NCI-H524 (cell line): ENCODE results near the gene ADCY1.
A peak's percentile ranks its signal among the peaks of the same experiment; 100 is the strongest.

ENCODE experiments used
- DNase-seq, 2 experiments: peaks; one replicate each; lab custom pipeline; 2025; lab: John Stamatoyannopoulos, UW

The ADCY1 gene

GRCh38 chr7:45578022-45578421 lies 3.9 kb downstream of the ADCY1 start:
- no peak for DNase-seq

- no peak for DNase-seq
Observed at GRCh38 chr7:45578467-45578866, 4.3 kb downstream of the ADCY1 start.

GRCh38 chr7:45579391-45579801 lies 5.2 kb downstream of the ADCY1 start:
- peak; percentile 12 to 67 for DNase-seq

- no peak for DNase-seq
Observed at GRCh38 chr7:45580053-45580872, 6.1 kb downstream of the ADCY1 start.

- no peak for DNase-seq
Observed at GRCh38 chr7:45581271-45581780, 7.2 kb downstream of the ADCY1 start.

GRCh38 chr7:45582136-45582749 lies 8.1 kb downstream of the ADCY1 start:
- DNase-seq: no peak

- no peak for DNase-seq
Observed at GRCh38 chr7:45582868-45583277, 8.7 kb downstream of the ADCY1 start.

GRCh38 chr7:45583296-45583695 lies 9.1 kb downstream of the ADCY1 start:
- DNase-seq: no peak

- no peak for DNase-seq
Observed at GRCh38 chr7:45584261-45585210, 10.4 kb downstream of the ADCY1 start.

GRCh38 chr7:45585628-45586027 lies 11.5 kb downstream of the ADCY1 start:
- no peak for DNase-seq

GRCh38 chr7:45586542-45587520 lies 12.7 kb downstream of the ADCY1 start:
- DNase-seq: no peak

GRCh38 chr7:45588466-45588865 lies 14.3 kb downstream of the ADCY1 start:
- no peak for DNase-seq

- DNase-seq: no peak
Observed at GRCh38 chr7:45589061-45589460, 14.9 kb downstream of the ADCY1 start.

GRCh38 chr7:45589915-45590678 lies 15.9 kb downstream of the ADCY1 start:
- no peak for DNase-seq

- DNase-seq: no peak
Observed at GRCh38 chr7:45590679-45591057, 16.5 kb downstream of the ADCY1 start.

- no peak for DNase-seq
Observed at GRCh38 chr7:45591101-45591906, 17.1 kb downstream of the ADCY1 start.

GRCh38 chr7:45592230-45592991 lies 18.2 kb downstream of the ADCY1 start:
- DNase-seq: no peak

- DNase-seq: no peak
Observed at GRCh38 chr7:45593121-45593541, 19.0 kb downstream of the ADCY1 start.

GRCh38 chr7:45593877-45594276 lies 19.7 kb downstream of the ADCY1 start:
- DNase-seq: no peak
